ELF-1 (cell line): ENCODE measurements around the gene VPS26B.
"Not testable (repeated sequence)": the region's sequence is repeated elsewhere in the genome, so short reads cannot be mapped to it uniquely, and the experiment has no call there.

Experiments used
- DNase-seq: peaks from one replicate; pipeline ENCODE4 v3.0.0-alpha.2; 2016; ENCODE audit warnings: low read depth, low spot score

Gene VPS26B

GRCh38 chr11:134231958-134232659 lies 7.6 kb downstream of the VPS26B start:
- DNase-seq: no peak

- DNase-seq: no peak
These were observed 9.3 kb downstream of the VPS26B start for GRCh38 chr11:134233729-134234179.

GRCh38 chr11:134235399-134235798 lies 10.9 kb downstream of the VPS26B start:
- DNase-seq: no peak

GRCh38 chr11:134236834-134237556 lies 12.5 kb downstream of the VPS26B start:
- DNase-seq: no peak

- no peak for DNase-seq
These were observed 13.1 kb downstream of the VPS26B start for GRCh38 chr11:134237557-134237922.

- DNase-seq: no peak
These were observed 14.5 kb downstream of the VPS26B start for GRCh38 chr11:134238956-134239355.

- DNase-seq: no peak
These were observed 16.1 kb downstream of the VPS26B start for GRCh38 chr11:134240592-134240991.

GRCh38 chr11:134242376-134242775 lies 17.9 kb downstream of the VPS26B start:
- DNase-seq: no peak

GRCh38 chr11:134243913-134244312 lies 19.4 kb downstream of the VPS26B start:
- no peak for DNase-seq

GRCh38 chr11:134244593-134244992 lies 20.1 kb downstream of the VPS26B start:
- DNase-seq: peak; percentile 31

- DNase-seq: no peak
These were observed 21.0 kb downstream of the VPS26B start for GRCh38 chr11:134245434-134245833.

GRCh38 chr11:134246100-134246499 lies 21.6 kb downstream of the VPS26B start:
- DNase-seq: no peak

GRCh38 chr11:134246678-134247077 lies 22.2 kb downstream of the VPS26B start:
- DNase-seq: no peak

GRCh38 chr11:134248910-134249480 lies 24.5 kb downstream of the VPS26B start:
- DNase-seq: no peak

- DNase-seq: no peak
These were observed 25.8 kb downstream of the VPS26B start for GRCh38 chr11:134250246-134250645.

- DNase-seq: no peak
These were observed 26.2 kb downstream of the VPS26B start for GRCh38 chr11:134250675-134251074.

- DNase-seq: no peak
These were observed 28.1 kb downstream of the VPS26B start for GRCh38 chr11:134252346-134253187.

GRCh38 chr11:134253188-134253993 lies 28.9 kb downstream of the VPS26B start, which contains the start of the genes ACAD8 and THYN1:
ACAD8 (plus strand) TSS chr11:134253568; CDS start chr11:134253601, 33 bp downstream.
THYN1 (minus strand) TSS chr11:134253352; CDS start chr11:134252882, 470 bp downstream.
- DNase-seq: peak; percentile 98

GRCh38 chr11:134254433-134255183 lies 30.1 kb downstream of the VPS26B start:
- DNase-seq: no peak

- DNase-seq: not testable (repeated sequence)
These were observed 30.7 kb downstream of the VPS26B start for GRCh38 chr11:134255184-134255561.
